Measurements from ENCODE around the gene COPS6.
A peak's percentile ranks its signal among the peaks of the same experiment; 100 is the strongest.

The COPS6 gene

DNA sequence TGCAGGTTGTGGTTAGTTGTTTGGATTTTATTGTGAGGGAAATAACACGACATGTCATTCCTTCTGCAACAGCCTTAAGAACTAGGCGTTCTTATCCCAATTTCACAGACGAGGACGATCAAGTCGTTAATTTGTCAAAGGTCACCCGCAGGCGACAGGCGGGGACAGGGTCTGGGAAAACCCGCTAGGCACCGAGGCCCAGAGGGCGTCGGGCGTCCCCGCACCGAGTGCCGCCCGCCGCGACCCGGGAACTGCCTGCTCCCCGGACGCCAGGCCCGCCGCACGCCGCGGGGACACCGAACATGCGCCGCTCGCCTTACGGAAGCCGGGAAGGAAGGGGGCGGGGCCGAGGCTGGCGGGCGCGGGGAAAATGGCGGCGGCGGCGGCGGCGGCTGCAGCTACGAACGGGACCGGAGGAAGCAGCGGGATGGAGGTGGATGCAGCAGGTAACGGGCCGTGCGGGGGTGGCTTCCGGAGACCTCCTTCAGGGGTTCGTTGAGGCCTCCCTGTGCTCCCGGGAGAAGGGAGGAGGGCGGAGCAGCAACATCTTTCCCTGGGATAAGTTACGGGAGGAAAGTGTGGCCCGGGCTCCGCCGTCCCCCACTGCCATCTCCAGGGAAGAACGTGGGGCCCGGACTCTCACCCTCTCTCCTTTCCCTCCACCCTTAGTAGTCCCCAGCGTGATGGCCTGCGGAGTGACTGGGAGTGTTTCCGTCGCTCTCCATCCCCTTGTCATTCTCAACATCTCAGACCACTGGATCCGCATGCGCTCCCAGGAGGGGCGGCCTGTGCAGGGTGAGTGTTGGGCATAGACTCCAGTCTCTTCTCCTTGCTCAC is at the start of gene COPS6:
Gene COPS6 (plus strand): TSS at position 349 of the 837 bp plus-strand sequence. CDS start 22 bp downstream, at position 371.
- peak; percentile 89 for DNase-seq

DNA sequence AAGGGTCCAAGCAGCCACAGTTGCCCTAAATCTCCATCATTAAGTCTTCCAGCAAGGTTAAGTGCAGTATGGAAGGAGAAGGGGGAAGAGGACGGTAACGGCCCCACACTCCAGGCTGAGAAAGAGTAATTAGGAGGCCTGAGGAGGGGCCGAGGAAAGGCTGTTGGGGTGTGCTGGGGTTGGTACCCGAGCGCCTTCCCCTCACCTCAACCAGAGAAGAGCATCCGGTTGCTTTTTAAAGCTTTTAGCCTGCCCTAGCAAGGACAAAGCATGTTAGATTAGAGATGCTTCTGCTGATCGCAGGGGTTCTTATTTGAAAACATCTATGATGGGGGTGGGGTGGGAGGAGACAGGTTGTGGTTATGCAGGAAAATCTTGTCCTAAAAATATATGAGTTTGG is 48.2 kb upstream of the COPS6 start:
- DNase-seq, result no peak

DNA sequence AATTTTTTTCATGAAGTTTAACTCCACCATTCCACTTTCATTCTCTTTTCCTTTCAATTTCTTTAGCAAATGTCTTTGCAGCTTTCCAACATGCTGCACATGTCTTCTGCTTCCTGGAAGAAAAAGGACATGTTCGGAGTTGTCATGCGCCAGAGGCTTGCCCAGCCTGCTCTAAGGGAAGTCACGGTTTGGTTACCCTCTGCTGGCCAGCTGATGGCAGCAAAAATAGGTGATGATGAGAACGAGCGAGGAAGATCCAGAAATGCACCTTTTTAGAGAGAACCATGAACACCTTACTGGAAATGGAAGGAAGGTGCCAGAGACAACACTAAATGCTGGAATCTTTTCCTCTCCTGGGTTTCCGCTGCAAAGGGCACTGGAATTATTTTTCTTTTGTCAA is 44.1 kb upstream of the COPS6 start:
- no peak for DNase-seq

DNA sequence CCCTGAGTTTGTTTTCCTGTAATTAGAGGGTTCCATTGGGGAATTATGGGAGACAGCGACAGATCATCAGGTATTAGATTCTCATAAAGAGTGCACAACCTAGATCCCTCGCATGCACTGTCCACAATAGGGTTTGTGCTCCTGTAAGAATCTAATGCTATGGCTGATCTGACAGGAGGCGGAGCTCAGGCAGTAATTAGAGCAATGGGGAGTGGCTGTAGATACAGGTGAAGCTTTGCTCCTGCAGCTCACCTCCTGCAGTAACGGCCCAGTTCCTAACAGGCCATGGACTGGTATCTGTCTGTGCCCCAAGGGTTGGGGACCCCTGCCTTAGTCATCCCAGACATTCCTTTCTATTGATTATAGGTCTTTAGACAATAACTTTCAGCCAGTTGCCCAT is 40.1 kb upstream of the COPS6 start:
- DNase-seq, result no peak

DNA sequence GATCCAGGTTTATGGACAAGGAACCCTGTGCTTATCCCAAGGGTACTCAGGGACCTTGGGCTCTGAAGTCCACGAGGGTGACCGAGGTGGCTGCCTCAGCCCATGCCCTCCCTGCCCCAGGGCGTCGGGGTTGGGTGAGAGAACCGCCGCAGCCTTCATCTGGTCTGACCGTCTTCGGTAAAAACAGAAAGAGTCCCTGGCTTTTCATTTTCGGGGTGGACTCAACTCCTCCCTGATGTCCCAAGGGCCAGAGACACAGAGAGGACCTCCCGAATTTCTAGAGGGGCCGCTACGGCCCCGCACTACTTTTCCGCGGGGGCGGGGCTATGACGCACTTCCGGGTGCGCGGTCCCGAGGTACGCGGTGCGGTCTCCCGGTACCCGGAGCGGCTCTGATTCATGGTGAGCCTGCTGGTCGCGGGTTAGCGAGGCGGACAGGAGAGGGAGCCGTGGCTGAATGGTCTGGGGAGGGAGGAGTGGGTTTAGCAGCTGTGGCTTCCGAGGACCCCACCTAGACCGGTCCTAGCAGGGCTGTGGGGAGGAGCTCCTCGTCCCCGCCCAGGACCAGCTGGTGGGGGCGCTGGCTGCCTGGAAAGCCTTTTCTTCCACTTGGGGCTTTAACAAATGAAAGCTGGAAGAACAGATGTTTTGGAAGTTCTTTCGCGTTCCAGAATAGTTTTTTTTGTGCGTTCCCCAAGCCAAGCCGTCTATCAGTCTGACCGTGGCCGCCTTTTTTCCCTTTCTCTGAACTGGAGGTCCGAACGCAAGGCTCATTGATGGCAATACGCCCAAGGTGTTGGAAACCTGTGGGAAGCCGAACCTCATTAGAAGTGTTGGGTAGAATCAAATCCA is 39.1 kb upstream of the COPS6 start, which contains the start of gene ZSCAN21:
Gene ZSCAN21 (plus strand): TSS at position 334 of the 851 bp plus-strand sequence. CDS start 7,233 bp downstream, outside the sequence.
- peak; percentile 73 to 78 for DNase-seq

DNA sequence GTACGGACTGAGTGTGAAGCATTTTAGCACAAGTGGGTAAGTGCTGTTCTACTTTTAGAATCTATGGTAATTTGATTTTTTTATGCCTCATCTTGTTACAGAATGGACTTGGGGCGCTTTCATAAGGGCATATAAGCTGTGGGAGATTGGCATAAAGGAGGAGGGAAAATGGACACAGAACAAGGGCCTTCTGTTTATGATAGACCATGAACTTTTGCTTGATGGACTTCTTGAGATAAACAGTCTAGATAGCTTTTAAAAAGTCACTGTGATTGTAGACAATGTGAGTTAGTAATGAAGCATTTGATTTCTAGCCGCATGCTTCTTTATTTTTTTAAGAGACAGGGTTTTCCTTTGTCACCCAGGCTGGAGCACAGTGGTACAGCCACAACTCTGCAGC is 37.2 kb upstream of the COPS6 start:
- no peak for DNase-seq

DNA sequence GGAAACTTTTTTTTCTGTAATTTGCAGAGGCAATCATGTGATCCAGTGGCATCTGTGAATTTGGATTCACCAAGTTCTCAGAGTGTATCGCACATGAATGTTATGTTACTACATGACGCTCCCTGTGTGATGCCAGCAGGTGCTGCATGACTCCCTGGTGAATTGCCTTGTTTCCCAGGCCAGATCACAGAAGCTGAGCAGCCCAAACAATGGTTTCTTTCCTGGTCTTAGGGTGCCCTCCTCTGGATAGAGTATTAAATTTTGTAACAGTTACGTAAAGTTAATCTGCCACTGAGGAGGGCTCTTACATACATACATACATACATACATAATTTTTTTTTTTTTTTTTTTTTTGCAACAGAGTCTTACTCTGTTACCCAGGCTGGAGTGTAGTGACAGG is 35.6 kb upstream of the COPS6 start:
- DNase-seq, result no peak

DNA sequence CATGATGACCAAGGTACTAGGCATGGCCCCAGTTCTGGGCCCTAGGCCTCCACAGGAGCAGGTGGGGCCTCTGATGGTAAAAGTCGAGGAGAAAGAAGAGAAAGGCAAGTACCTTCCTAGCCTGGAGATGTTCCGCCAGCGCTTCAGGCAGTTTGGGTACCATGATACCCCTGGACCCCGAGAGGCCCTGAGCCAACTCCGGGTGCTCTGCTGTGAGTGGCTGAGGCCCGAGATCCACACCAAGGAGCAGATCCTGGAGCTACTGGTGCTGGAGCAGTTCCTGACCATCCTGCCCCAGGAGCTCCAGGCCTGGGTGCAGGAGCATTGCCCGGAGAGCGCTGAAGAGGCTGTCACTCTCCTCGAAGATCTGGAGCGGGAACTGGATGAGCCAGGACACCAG is 31.8 kb upstream of the COPS6 start:
- no peak for DNase-seq

DNA sequence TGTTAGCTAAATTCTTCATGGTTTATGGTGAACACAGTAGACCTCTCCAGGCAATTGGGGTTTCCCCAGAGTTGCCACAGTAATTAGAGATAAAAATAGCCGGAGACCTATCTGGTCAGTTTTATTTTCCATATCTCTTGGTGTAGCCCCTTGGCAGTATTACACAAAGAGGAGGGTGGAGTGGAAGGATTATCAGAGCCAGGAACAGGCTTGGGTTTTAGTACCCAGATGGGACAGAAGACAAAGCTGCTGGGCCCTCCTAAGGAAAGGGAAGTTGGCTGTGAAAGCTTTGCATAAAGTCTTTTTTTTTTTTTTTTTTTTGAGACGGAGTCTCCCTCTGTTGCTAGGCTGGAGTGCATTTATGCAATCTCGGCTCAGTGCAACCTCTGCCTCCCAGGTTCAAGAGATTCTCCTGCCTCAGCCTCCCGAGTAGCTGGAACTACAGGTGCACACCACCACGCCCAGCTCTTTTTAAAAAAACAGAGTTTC is 29.5 kb upstream of the COPS6 start:
- no peak for DNase-seq

DNA sequence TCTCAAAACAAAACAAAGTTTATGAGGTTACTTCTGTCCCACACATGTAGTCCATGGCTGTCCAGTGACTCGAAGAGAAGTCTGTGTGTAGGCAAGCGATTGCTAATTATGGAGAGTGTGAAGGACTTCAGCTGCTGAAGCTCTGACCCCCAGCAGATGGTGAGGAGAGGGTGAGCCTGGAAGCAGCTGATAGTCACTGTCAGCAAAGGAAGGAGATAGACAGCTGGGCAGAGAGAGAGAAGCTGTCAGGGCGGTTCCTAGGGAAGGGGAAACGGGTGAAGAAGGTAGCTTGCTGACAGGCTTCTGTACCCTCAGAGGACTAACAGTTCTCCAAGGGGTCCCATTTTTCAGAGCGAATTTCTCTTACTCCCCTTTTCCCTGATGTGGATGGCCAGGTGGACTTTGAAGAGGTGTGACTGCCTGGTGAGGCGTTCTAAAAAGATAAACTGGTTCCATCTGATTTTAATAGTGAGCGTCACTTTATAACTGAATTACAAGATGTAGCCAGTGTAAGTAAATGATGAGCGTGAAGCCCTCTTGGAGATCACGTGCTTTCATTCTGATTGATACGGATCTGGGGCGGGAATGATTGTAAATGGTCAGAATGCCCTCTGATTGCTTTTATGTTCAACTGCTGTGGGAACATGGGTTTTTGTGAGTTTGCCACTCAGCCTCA is 27.1 kb upstream of the COPS6 start:
- DNase-seq, result no peak

DNA sequence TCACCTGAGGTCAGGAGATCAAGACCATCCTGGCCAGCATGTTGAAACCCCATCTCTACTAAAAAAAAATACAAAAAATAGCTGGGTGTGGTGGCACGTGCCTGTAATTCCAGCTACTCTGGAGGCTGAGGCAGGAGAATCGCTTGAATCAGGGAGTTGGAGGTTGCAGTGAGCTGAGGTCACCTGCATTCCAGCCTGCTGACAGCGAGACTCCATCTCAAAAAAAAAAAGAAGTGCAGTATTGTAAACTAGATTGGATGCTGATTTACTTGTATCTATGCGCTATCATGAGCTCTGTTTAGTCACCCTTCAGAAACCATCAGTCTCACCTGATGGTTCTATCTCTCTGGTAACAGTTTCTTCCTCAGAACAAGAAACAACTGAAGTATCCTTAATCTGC is 25.4 kb upstream of the COPS6 start:
- DNase-seq, result no peak

DNA sequence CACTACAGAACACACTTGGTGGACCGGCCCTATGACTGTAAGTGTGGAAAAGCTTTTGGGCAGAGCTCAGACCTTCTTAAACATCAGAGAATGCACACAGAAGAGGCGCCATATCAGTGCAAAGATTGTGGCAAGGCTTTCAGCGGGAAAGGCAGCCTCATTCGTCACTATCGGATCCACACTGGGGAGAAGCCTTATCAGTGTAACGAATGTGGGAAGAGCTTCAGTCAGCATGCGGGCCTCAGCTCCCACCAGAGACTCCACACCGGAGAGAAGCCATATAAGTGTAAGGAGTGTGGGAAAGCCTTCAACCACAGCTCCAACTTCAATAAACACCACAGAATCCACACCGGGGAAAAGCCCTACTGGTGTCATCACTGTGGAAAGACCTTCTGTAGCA is 24.6 kb upstream of the COPS6 start:
- no peak for DNase-seq

DNA sequence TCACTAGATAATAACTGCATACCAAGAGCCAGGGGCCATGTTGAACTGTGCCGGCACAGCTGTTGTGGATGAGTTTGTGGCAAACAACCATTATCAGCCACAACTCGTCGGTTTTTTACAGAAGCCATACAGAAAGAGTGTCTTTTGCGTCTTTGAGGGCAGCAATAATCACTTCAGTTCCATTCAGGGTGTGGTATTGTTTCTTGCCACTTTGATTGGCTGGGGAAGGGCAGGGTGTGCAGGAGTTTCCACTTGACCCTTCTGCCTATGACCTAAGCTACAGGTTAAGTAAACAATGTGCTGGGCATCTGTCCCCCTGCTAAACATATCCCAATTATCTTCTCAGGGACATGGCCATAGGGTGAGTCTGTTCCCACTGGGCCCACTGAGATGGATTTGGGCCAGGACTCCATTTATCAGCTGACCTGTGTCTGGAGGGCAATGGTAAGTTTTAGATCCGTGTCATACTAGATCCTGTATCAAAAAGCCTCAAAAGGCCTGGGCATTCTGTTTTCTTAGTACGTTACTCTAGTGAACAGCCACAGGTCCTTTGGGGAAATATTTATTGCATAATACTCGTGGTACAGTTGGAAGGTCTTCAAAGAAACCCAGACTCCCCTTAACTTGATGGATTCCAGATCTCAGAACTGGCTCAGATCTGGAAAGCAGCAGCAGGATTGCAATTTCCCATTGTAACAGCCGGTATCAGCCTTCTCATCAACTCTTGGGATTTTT is 23.1 kb upstream of the COPS6 start:
- DNase-seq, result no peak

DNA sequence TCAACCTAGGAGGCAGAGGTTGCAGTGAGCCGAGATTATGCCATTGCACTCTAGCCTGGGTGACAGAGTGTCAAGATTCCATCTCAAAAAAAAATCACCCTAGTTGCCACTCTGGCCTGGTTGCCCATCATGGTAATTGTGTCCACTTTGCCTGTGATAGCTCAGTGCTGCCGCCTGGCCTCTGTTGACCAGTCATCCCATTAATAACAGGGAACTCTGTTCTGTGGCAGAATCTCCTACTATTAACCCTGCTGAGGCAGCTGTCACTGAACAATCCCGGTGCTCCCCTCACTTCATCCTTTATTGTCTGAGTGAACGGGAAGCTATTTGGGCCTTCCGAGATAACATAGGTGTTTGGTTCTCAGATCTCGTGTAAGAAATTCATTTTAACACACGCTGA is 21.8 kb upstream of the COPS6 start:
- no peak for DNase-seq

DNA sequence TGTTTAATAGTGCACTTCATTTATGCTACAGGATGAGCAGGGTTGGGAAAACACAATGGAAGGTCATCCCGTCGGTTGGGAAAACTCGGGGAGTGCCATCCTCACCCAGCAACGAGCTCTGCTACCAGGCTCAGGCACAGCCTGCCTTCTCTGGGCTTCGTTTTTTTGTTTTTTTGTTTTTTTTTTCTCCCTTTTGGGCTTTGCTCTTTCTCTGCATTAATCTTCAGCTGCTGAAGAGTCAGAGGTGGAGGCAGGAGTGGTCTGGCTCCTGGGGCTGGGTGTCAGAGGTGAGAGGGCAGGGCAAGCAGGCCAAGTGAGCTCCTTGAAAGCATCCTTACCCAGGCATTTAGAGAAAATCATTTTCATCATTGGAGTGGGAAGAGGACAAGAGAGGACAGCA is 18.8 kb upstream of the COPS6 start:
- DNase-seq, result no peak

DNA sequence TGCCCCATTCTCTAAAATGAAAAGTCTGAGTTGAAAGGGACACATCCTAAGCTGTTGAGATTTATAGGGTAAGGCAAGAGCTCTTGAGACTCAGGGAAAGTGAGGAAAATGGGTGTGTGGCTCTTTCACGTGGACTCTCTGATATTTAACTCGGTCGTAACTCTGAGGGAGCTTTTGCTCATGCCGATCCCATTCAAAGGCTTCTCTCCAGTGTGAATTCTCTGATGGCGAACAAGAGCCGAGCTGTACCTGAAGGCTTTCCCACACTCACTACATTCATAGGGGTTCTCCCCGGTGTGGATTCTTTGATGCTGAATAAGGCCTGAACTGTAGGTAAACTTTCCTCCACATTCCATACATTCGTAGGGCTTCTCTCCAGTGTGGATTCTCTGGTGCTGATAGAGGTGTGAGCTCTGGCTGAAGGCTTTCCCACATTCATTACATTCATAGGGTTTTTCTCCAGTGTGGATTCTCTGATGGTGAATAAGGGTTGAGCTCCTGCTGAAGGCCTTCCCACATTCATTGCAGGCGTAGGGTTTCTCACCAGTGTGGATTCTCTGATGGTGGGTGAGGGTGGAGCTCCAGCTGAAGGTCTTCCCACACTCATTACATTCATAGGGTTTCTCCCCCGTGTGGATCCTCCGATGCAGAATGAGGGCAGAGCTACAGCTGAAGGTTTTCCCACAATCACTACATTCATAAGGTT is 17.6 kb upstream of the COPS6 start:
- no peak for DNase-seq

DNA sequence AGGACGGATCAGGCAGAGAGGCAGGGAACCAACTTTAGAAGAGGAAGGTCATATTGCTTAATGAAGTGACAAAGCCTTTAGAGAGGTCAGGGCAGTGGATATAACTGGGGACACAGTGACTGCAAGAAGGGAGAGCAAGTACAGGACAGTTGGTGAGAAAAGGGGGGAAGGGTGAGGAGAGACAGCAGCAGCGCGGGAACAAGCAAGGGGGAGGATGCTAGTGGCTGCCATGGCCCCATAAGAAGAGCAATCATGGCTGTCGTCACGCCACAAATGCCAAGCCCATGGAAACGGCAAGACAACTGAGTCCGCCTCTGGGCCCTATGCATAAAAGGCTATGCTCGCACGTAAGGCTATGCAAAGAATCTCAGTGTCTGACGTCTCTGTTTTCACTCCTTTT is 16.3 kb upstream of the COPS6 start:
- no peak for DNase-seq

DNA sequence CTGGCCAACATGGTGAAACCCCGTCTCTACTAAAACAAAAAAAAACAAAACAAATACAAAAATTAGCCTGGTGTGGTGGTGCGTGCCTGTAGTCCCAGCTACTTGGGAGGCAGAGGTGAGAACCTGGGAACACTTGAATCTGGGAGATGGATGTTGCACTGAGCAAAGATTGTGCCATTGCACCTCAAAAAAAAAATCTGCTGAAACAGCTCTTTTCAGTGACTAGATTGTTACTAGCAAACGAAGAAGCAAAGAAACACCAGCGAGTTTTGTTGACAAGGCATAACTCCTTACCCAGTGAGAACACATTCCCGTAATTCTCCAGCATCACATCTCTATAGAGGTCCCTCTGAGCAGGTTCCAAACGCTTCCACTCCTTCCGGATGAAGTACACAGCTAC is 13.9 kb upstream of the COPS6 start:
- no peak for DNase-seq

DNA sequence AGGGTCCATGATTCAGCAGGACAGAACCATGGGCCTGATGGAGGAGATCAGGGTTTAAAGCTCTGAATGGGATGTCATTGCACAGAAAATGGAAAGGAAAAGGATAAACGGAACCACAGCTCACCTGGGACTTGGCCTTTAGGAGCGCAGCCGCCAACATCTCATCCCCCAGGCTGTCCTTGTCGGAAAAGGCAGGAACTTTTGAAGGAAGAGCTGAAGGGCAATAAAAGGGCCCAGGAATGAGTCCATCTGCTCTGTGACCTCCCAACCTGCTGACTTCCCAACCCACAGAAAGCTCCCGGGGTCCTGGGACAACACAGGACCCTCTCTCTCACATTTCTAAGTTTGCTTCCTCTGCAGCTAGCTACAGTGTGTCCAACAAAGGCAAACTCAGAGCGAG is 13.4 kb upstream of the COPS6 start:
- no peak for DNase-seq

DNA sequence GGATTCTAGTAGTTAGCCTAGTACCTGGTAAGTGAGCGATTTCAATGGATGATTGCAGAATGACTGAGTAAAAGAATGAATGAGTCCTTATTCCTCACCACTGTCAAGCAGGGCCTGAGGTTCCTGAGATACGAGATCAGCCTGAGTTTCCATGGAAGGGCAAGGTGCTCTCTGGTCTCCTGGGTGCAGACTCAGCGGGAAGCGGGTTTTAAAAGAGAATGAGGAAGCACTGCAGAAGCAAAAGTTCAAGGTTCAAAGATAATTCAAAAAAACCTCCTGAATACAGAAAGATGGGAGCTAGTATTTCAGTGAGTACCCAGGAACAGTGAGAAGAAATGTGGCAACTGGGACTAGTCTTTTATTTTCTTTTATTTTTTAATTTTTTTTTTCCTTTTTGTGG is 11.6 kb upstream of the COPS6 start:
- no peak for DNase-seq

DNA sequence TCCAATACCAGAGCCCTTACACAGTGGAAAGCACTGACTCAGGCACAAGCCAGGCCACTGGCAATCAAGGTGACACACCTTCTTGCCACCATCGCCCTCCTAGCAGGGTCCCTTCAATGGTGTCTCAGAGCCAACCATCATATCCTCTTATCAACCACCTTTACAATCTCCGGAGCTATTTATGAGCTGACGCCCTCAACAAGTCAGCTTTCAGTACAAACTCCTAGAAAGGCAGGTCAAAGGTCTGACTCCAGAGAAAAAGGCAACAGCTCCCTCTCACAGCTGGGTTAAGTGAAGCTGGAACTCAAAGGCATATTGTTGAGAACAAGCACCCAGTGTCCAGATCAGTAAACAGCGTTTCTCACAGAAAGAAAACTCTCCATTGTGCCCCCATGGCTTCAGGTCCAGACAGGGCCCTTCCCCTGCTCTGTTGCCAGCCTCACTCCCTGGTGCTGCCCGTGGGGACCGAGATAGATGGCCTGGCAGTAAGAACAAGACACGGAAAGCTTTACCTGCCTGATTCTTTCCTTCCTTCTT is 9.7 kb upstream of the COPS6 start:
- DNase-seq, result no peak

All from stimulated activated CD4-positive, alpha-beta T cell treated with anti-CD3 and anti-CD28 coated beads, Interleukin-2, amount 100 ng/mL, for 48 hours (primary cell).